Epithelial cell of esophagus (primary cell): Measurements from ENCODE around the gene OOSP4A.

Experiments used
- DNase-seq: peaks from one replicate; pipeline ENCODE4 v3.0.0; 2010; ENCODE audit warnings: low read depth
- H3K4me3 ChIP-seq: 2 replicates; pipeline ENCODE4 v1.5.1; 2011; ENCODE audit warnings: mild to moderate bottlenecking, low read length, control low read depth
- TF ChIP-seq, protein P1 (sequence below): IDR thresholded peaks from 2 replicates; pipeline ENCODE4 v1.5.1; 2011; ENCODE audit warnings: low read depth, mild to moderate bottlenecking, low read length, control low read depth, inconsistent platforms; ENCODE audit not compliant: insufficient read depth; ENCODE audit errors: missing control alignments

The OOSP4A gene

DNA sequence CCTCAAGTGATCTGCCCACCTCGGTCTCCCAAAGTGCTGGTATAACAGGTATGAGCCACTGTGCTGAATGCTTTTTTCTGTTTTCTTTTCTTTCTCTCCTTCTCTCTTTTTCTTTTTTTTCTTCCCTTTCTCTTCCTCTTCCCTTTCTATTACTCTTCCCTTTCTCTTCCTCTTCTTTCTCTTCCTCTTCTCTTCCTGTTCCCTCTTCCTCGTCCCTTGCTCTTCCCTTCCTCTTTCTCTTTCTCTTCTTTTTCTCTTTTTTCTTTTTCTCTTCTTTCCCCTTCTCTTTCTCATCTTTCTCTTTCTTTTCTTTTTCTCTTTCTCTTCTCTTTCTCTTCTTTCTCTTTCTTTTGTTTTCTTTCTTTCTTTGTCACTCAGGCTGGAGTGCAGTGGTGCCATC, 24.4 kb upstream of the OOSP4A start:
- TF ChIP-seq, protein P1, sequence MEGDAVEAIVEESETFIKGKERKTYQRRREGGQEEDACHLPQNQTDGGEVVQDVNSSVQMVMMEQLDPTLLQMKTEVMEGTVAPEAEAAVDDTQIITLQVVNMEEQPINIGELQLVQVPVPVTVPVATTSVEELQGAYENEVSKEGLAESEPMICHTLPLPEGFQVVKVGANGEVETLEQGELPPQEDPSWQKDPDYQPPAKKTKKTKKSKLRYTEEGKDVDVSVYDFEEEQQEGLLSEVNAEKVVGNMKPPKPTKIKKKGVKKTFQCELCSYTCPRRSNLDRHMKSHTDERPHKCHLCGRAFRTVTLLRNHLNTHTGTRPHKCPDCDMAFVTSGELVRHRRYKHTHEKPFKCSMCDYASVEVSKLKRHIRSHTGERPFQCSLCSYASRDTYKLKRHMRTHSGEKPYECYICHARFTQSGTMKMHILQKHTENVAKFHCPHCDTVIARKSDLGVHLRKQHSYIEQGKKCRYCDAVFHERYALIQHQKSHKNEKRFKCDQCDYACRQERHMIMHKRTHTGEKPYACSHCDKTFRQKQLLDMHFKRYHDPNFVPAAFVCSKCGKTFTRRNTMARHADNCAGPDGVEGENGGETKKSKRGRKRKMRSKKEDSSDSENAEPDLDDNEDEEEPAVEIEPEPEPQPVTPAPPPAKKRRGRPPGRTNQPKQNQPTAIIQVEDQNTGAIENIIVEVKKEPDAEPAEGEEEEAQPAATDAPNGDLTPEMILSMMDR: no peak
- no peak overlapping the region for H3K4me3 ChIP-seq
- no peak for DNase-seq

DNA sequence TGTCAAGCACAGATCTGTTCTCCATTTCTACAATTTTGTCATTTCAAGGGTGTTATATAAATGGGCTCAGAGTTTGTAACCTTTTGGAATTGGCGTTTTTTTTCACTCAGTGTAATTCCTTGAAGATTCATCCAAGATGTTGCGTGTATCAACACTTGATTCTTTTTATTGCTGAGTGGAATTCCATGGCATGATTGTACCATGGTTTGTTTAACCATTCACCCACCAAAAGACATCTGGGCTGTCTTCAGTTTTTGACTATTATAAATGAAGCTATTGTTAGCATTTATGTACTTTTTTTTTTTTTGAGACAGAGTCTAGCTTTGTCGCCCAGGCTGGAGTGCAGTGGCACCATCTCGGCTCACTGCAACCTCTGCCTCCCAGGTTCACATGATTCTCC, 22.7 kb upstream of the OOSP4A start:
- no peak overlapping the region for H3K4me3 ChIP-seq
- no peak for DNase-seq
- TF ChIP-seq, protein P1: no peak

DNA sequence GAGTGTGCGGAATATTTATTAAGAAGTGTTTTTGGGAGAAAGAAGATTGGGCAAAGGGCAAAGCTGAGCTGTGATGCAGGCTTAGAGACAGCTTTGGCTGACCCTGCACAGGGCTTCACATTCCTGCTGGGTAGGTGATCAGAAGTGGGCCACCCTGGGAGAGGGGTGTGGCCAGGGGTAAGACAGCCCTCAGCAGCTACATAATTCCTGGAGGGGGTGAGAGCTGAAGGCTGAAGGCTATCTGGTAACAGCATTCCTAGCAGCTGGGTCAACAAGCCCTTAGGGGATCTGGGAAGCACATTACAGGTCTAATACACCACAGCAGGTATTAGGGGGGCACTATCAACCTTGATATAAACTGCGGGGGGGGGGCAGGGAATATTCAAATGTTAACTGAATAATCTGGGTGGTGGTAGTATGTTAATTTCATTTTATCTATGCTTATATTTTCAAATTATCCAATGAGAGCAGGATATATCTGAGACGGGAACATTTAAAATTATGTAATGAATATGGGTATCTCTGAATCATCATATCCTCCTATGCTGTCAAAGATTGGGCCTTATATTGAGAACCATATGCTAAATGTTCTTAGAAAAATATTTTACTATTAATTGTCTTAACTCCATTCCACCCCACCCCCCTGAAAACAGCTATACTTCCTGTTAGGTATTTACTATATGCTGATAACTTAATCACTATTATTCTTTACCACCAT, 19.7 kb upstream of the OOSP4A start:
- H3K4me3 ChIP-seq: no peak overlapping the region
- TF ChIP-seq, protein P1: no peak
- DNase-seq: no peak

DNA sequence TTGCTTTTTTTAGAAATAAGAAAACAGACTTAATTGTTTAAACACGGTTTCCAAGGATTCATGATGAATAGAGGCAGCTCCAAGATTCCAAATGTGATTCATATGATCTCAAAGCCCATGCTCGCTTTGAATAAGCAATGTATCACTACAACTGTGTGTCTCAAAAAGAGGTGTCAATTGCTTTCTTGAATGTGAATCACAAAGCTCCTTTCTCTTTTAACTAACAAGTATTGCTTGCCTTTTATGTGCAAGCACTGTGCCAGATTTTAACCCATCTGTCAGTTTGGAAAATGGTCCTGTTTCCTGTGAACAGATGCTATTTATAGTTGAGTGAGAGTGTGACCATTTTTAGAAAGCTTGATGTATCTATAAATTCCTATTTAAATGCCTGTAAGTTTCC, 19.1 kb upstream of the OOSP4A start:
- TF ChIP-seq, protein P1: no peak
- H3K4me3 ChIP-seq: no peak overlapping the region
- DNase-seq: no peak

DNA sequence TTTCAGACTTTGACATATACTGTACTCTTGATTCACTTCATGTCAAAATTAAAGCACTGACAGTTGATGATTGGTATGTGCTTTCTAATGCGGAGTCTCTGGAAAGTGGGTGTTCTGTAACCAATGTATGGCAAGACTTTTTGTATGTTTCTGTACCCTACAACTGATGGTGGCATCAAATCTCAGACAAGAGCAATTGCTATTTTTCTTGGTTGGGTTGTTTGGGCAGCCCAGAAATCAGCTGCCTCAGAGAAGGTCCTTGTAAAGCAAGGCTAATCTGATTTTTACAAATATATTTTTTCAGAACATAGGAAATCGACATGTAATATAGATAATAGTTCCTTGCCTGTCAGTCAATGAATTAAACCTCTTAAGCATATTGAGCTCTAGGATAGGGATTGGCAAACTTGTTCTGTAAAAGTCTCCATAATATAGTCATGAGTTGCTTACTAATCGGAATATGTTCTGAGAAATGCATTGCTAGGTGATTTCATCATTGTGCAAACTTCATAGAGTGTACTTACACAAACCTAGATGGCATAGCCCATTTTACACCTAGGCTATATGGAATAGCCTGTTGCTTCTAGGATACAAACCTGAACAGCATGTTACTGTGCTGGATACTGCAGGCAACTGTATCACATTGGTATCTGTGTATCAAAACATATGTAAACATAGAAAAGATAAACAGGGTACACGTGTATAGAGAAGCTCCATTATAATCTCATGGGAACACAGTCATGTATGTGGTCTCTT, 10.2 kb upstream of the OOSP4A start:
- TF ChIP-seq, protein P1: no peak
- peak; percentile 47 for DNase-seq

DNA sequence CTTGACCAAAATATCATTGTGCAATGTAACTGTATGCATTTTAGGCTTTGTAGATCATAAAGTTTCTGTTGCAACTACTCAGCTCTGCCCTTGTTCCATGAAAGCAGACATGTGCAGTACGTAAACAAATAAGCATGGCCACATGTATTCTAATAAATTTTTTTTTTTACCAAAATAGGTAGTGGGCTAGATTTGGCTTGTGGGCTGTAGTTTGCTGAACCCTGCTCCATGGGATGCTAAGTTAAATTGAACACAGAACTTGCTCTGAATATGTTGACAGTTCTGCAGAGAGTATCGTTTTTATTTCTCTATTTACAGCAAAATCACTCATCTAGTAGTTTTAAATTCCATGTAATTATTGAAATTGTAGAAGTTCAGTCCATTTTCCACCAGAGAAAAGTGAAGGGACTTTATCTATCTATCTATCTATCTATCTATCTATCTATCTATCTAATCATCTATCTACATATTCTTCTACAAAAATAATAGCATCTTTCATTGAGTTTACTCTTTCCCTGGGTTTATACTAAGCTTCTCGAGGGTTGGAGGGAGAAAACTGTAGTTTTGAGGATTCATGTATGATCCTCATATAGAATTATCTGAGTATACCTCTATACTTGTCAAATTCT, 9.5 kb upstream of the OOSP4A start:
- TF ChIP-seq, protein P1: no peak
- no peak for DNase-seq
- H3K4me3 ChIP-seq: no peak overlapping the region

More for the DNA sequence above, 10.2 kb upstream of the OOSP4A start:
- H3K4me3 ChIP-seq: no peak overlapping the region
